Stimulated activated CD8-positive, alpha-beta memory T cell treated with anti-CD3 and anti-CD28 coated beads, Interleukin-12 subunit alpha, Interleukin-12 subunit beta, amount 100 ng/mL, for 24 hours (primary cell): ENCODE results near the gene NAPSA.

Experiments
- DNase-seq: peaks from one replicate; pipeline ENCODE4 v3.0.0-alpha.2; 2020; ENCODE audit errors: extremely low read depth

Gene NAPSA

DNA sequence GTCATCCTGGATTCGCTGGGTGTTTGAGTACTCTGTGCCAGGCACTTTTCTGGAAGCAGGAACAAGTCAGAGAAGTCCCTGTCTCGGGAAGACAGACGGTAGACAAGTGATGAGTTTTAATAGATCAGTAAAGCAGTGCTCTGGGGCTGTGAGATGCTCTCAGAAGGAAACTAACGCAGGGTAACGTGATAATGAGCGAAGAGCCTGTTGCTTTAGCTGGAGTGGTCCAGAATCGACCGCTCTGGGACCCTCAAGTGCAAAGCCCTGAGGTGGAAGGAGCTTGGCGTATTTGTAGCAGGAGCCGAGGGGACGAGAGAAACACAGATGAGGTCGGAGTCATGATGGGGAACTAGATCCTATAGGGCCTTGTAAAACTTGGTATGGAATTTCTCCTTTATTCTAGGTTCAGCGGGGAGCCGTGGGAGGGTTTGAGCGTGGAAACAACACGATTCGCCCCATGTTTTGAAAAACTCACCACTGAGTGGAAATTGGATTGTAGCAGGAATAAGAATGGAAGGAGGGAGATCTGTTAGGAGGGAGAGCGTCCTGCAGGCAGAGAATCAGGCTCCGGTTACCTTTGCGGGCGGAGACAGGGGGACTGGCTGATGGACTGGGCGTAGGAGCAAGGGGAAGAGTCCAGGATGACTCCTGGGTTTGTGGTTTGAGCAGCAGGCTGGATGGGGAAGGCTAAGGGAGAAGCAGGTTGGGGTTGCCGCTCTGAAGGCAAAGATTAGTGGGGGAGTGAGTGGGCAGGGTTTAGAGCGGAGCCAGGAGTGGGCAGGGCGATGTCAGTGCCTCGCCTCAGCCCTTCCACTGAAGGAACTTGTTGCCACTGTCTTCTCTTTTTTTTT, 19.5 kb upstream of the NAPSA start:
- no peak for DNase-seq

DNA sequence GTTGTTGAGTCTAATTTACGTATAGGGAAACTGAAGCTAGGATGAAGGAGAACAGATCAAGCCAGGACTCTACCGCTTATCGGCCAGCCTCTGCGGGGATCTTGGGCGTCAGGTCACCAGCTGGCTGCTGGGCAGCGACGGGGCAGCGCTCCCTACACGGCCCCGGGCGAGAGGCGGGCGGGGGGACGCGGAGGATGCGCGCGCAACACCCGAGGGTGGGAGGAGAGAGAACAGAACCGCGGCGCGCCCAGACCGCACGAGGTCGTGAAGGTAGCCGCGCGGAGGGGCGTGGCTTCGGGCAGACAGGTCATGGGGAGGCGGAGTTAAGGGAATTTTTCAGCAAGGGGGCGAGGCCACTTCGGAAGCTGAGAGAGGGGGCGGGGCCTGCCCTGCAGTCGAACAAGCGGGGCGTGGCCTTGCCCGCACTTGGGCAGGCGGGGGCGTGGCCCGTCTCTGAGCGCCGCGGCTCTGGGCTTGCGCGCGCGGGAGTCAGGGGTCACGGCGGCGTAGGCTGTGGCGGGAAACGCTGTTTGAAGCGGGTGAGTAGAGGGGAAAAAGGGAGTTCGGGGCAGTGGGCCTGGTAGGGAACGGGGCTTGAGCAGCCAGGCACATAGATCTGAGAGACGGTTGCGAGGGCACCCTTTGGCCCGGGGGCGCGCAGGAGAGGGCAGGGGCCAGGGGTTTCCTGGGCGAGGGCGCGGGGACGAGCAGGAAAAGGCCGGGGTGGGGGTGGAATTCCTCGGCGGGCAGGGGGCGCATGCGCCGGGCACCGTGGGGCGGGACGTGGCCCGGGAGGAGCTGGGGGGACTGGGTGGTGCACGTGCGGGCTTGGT, 18.6 kb upstream of the NAPSA start, which contains the start of gene POLD1:
POLD1 (plus strand) TSS at position 496 of the 833 bp plus-strand sequence. CDS start 14,505 bp downstream, outside the sequence.
- peak; percentile 99 for DNase-seq

DNA sequence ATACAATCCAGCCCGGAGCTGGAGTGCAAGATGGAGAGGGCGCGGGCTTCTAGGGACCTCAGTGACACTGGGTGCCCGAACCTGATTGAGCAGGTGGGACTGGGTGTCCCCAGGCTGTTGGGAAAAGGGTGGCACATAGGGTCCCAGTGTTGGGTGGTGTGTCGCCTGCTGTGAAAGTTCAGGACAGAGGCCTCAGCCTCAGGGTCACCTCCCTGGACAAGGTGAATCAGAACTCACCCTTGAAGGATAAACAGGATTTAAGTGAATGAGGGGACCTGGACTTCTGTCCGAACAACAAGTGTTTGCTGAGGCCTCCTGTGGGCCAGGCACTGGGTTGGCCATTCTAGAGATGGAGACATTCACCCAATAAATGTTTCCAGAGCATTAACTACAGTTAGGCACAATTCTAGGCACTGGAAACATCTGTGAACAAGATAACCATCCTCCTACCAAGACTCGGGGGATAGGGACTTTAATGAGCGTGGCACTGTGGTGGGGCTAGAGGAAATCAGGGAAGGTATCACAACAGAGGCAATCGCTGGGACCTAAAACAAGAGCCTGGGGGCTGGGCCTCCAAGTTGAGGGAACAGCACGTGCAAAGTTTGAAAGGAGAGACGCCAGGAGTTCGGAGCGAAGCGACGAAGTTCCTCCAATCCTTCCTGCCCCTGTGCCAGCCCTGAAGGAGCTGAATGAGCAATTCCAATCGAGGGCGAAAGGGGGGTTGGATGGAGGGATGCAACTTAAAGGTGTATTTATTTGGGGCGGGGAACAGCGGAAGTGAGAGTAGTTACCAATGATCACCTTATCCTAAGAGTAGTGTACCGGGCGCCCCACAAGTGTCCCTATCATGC, 17.8 kb upstream of the NAPSA start:
- no peak for DNase-seq

DNA sequence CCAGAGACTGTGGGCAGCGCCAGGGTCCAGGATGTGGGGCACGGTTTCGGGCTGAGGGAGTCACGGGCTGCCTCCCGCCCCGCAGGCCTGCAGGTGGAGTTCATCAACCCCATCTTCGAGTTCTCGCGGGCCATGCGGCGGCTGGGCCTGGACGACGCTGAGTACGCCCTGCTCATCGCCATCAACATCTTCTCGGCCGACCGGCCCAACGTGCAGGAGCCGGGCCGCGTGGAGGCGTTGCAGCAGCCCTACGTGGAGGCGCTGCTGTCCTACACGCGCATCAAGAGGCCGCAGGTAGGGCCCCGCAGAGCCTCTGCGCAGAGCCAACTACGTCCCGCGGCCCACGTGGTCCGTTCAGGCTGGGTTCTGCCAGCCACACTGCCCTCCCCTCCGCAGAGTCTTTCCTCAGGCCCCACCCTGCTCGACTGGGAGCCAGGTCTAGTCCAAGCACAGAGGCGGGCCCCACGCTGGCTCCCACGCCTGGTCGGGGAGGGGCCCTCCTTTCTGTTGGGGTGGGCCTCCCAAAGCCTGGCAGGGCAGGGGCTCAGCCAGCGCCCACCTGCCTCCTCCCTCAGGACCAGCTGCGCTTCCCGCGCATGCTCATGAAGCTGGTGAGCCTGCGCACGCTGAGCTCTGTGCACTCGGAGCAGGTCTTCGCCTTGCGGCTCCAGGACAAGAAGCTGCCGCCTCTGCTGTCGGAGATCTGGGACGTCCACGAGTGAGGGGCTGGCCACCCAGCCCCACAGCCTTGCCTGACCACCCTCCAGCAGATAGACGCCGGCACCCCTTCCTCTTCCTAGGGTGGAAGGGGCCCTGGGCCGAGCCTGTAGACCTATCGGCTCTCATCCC, 16.7 kb upstream of the NAPSA start:
- DNase-seq: no peak

DNA sequence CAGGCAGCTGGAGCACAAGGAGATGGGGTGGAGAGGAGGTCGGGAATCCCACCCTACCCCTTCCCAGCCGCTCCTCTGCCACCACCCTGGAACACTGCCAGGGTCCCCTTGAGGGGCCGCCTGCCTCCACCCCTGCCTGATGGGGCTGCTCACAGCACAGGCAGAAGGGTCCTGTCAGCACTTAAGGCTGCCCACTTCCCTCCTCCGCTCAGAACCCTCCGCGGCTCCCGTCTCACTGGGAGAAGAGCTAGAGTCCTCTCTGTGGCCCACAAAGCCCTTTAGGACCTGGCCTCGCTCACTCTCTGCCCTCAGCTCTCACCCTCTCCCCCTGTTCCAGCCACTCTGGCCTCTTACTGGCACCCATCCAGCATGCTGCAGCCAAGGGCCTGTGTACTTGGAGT, 15.3 kb upstream of the NAPSA start:
- no peak for DNase-seq

DNA sequence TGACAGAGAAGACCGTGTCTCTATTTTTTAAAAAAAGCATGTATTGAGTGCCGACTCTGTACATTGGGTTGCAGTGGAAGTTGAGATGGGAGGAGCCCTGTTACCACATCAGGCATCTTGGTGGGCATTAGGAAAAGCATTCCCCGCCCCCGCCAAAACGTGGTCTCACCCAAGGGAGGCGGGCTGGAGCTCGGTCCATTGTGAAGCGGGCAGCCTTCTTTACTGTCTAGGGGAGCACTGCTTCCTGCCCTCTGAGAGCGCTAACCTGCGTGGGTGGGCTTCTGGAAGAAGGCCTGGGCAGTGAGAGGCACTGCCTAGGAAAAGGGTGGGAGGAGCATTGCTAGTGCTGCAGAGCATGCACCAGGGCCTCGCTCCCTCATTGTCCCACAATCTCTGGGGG, 14.7 kb upstream of the NAPSA start:
- DNase-seq: no peak

DNA sequence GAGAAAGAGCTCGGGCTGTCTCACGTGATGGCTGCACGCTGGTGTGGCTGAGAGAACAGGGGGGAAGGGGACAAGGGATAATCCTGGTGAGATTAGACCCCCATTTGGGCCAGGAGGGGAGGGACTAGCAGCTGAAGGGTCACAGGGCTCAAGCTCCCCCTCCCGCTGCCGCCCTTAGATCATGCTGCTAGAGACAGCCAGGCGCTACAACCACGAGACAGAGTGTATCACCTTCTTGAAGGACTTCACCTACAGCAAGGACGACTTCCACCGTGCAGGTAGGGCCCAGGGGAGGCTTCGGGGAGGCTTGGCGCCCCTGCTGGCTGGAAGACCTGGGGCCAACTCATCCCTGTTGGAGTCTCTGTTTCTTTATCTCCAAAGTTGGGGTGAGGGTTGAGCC, 14.2 kb upstream of the NAPSA start:
- no peak for DNase-seq

DNA sequence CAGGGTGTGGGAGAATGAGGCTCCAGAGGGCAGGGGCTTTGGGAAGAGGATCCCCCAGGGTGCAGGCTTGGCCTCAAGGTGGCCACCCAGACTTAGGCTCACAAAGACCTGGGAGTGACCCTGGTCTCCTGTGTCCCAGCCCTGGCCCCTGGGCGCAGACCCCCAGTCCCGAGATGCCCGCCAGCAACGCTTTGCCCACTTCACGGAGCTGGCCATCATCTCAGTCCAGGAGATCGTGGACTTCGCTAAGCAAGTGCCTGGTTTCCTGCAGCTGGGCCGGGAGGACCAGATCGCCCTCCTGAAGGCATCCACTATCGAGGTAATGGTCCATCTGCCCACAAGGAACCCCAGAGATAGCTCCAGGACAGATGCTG, 13.4 kb upstream of the NAPSA start:
- DNase-seq: no peak

DNA sequence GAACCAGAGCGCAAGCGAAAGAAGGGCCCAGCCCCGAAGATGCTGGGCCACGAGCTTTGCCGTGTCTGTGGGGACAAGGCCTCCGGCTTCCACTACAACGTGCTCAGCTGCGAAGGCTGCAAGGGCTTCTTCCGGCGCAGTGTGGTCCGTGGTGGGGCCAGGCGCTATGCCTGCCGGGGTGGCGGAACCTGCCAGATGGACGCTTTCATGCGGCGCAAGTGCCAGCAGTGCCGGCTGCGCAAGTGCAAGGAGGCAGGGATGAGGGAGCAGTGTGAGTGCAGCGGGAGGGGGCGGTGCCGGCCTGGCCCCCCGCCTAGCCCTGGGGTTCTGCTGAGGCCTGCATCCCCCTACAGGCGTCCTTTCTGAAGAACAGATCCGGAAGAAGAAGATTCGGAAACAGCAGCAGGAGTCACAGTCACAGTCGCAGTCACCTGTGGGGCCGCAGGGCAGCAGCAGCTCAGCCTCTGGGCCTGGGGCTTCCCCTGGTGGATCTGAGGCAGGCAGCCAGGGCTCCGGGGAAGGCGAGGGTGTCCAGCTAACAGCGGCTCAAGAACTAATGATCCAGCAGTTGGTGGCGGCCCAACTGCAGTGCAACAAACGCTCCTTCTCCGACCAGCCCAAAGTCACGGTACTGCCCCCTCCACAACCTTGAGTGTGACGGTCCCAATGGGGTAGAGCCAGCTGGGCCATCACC, 12.9 kb upstream of the NAPSA start:
- no peak for DNase-seq

DNA sequence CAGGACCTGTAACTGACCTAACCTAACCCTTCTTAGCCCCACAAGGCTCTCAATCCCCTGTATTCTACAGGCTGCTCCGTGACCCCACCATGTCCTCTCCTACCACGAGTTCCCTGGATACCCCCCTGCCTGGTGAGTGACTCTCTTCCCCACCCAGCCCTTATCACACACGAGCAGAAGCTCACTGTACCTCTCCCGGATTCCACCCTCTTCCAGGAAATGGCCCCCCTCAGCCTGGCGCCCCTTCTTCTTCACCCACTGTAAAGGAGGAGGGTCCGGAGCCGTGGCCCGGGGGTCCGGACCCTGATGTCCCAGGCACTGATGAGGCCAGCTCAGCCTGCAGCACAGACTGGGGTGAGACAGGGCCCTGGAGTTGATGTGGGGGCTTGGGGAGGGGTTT, 12.1 kb upstream of the NAPSA start:
- no peak for DNase-seq

DNA sequence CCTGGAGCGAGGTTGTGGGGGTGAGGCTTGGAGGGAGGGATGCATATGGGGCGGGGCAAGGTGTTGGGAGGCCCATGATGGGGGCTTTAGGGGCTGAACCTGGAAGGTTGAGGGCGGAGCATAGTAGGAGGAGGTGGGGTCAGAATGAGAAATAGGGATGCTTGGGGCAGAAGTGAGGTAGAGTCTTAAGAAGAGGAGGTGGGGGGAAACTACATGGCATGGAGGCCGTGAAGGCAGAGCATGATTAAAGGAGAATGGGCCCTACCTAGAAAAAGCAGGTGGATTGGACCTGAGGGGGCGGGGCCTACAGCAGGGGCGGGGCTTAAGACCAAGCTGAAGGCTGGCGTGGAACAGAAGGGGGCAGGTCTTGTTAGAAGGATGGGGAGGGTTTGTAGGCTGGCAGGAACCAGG, 11.6 kb upstream of the NAPSA start:
- no peak for DNase-seq

DNA sequence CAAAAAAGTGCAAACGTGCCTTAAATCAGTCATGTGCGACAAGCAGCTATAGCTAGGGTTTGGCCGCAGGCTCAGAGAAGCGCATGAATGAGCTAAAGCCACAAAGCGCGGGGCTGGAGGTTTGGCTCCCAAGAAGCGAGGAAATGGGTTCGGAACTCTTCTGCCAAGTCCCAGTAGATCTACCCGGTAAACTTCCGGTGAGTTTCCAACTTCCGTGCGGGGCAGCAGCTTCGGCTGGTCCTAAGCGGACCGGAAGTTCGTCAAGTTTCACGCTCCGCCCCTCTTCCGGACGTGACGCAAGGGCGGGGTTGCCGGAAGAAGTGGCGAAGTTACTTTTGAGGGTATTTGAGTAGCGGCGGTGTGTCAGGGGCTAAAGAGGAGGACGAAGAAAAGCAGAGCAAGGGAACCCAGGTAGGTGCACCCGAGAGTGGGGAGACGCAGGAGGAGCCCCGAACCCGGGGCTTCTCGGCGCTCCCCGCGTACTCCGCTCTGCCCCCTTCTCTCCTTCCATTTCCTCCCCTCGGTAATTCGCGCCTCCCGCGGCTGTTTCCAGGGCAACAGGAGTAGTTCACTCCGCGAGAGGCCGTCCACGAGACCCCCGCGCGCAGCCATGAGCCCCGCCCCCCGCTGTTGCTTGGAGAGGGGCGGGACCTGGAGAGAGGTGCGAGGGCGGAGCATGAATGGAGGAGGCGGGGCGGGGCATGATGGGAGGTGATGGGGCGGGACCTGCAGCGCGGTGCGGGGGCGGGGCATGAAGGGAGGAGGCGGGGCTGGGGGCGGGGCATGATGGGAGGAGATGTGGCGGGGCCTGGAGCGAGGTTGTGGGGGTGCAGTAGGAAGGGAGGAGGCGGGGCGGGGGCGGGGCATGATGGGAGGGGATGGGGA, 11.0 kb upstream of the NAPSA start, which contains the start of gene NR1H2:
NR1H2 (plus strand) TSS at position 292 of the 885 bp plus-strand sequence. CDS start 1,149 bp downstream, outside the sequence.
- peak; percentile 77 for DNase-seq

DNA sequence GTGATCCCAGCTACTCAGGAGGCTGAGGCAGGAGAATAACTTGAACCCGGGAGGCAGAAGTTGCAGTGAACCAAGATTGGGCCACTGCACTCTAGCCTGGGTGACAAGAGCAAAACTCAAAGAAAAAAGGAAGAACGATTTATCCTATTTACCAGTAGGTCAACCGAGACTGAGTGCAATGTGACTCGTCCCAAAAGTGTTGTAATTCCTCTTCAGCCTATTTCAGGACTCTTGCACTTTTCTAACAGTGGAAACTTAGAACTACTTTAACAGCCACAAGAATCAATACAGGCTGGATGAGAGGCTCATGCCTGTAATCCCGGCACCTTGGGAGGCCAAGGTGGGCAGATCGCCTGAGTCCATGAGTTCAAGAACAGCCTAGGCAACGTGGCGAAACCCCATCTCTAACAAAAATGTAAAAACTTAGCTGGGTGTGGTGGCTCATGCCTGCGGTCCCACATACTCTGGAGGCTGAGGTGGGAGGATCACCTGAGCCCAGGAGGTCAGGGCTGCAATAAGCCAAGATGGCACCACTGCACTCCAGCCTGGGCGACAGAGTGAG, 6.6 kb upstream of the NAPSA start:
- no peak for DNase-seq

DNA sequence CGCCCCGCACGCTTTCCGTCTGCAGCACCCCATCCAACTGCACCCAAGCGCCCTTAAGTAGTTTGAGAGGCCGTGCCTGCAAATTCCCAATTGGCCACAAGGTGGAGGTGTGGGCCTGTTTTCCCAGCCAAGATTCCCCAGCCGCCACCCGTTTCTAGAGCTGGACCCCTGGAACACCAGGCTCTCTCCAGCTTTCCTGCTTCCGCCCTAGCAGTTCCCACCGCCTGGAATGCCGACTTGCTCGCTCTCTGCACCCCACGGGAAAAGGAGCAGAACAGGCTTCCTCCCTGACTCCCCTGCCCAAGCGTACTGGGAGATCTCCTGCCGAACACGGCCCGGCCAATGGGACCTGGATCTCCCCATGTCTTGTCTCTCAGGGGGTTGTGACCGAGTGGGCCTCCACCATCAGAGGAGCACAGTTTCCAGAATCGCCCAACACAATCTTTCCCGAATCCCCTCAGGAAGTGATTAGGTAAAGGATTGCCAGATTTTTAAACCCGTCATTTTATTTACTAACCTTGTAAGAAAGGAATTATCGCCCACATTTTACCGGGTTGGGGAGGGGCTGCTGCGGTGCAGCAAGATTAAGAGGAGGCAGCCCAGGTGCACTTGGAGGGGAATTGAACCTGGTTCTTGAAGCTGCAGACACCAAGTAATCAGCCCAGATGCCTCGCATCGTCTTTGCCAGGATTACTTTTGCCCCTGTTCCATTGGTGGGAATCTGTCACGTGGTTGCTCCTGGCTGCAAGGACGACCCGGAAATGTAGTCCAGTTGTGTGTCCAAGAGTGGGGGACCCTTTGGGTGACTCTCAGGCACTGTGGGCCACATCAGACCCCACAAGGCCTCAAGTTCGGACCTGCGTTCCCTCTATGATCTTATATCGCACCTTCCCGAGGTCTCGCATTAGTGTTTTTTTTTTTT, 3.5 kb upstream of the NAPSA start:
- peak; percentile 32 for DNase-seq

DNA sequence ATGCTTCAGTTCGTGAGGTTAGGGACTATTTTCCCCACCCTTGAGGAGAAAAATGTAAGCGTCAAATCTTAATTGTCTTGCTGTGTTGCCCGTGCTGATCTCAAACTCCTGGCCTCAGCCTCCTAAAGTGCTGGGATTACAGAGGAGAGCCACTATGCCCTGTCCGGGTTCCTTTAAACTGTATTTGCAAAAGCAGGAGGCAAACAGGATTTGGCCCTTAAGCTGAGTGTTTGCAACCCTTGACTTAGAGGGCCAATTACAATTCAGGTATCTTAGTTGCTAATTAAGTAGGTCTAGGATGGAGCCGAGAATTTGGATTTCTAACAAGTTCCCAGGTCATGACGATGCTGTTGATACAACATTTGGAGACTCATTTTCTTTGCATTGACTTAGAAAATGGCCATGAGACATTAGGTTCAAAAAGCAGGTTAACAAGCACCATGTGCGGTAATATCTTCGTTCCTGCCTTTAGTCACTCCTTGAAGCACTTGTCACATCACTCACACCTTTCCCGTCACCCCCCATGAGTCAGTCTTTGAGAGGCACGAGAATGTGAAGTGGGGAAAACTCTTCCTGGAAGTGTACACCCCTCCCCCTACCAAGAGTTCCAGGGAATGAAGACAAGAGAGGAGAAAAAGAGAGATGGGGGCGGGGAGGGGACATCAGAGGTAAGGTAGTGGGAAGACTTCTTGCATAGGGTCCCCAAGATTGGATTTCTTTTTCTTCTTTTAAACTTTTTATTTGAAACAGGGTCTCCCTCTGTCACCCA, 2.6 kb downstream of the NAPSA start:
- DNase-seq: no peak

DNA sequence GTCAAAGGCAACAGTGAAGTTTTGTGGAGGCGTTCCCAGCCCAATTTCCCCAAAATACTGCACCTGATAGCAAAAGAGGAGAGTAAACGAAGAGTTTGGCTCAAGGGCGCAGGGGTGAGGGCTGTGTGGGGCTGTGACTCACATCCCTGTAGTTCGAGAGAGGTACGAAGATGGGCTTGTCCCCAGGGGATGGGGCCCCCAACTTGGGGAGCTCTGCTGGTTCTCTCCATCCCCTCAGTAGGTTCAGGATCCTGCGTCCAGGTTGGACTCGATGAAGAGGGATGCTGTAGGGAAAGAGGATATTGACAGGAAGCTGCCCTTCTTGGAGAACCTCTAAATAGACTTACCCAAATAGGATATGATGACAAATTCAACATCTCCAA, 3.4 kb downstream of the NAPSA start:
- DNase-seq: no peak
